PFSK-1 (cell line): ENCODE data around the gene C19orf38.

Experiments used
- FOXP2 ChIP-seq: optimal IDR thresholded peaks from 2 replicates; pipeline ENCODE3; 2011; ENCODE audit warnings: borderline replicate concordance, control low read depth, inconsistent platforms; ENCODE audit not compliant: insufficient read depth; ENCODE audit errors: extremely low read length, extremely low read depth
- POLR2AphosphoS5 ChIP-seq: IDR thresholded peaks from 2 replicates; pipeline ENCODE4 v1.6.1; 2012; ENCODE audit warnings: low read depth, mild to moderate bottlenecking, control low read depth, low read length, moderate library complexity
- SIN3A ChIP-seq: IDR thresholded peaks from 2 replicates; pipeline ENCODE4 v1.6.1; 2012; ENCODE audit warnings: mild to moderate bottlenecking, low read length, moderate library complexity, borderline replicate concordance; ENCODE audit not compliant: insufficient read depth
- TAF1 ChIP-seq: IDR thresholded peaks from 2 replicates; pipeline ENCODE4 v1.6.1; 2012; ENCODE audit warnings: low read length, control low read depth, borderline replicate concordance; ENCODE audit not compliant: insufficient read depth
- TF ChIP-seq, protein P1 (sequence below), 2 experiments: IDR thresholded peaks; 2 replicates each; pipeline versions ENCODE4 v1.6.1 to v1.8.0; 2011 to 2012; ENCODE audit warnings: low read depth in 2 of 2, low read length in 2 of 2, control low read depth in 1 of 2, inconsistent platforms in 1 of 2, mild to moderate bottlenecking in 1 of 2, moderate library complexity in 1 of 2; ENCODE audit not compliant: insufficient read depth in 1 of 2

Gene C19orf38

DNA sequence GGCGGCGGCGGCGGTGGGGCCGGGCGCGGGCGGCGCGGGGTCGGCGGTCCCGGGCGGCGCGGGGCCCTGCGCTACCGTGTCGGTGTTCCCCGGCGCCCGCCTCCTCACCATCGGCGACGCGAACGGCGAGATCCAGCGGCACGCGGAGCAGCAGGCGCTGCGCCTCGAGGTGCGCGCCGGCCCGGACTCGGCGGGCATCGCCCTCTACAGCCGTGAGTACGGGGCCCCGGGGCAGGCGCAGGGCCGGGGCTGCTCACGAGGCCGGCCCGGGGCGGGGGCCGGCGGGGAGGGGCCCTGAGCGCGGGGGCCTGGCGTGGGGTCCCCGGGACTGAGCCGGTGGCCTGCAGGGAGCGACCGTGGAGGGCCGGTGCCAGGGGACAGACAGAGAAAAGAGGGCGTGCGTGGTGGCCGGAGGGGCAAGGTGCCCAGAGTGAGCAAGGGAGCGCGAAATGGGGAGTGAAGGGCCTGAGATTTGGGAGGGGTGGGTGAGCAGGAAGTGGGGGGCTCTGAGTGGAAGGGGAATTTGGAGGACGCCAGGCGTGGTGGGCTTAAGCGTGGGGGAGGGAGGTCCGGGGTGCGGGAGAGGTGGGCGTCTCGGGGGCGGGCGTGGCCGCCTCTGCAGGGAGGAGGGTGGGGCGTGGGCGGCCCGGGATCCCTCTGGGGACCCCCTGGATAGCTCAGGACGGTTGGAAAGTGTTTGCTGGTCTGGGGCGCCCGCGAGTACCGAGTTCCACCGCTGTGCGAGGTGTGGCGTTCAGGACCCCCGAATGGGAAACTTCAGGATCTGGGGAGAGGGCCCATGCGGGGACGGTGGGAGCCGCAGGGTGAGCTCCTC is 23.7 kb downstream of the C19orf38 start:
- TF ChIP-seq POLR2AphosphoS5 (no peak; the same call in 1 of the 2 replicates), TAF1 (no peak), FOXP2 (no peak), SIN3A (0 out of 2 replicates have a peak, but pooled peaks have one; percentile 18)
- TF ChIP-seq, protein P1, sequence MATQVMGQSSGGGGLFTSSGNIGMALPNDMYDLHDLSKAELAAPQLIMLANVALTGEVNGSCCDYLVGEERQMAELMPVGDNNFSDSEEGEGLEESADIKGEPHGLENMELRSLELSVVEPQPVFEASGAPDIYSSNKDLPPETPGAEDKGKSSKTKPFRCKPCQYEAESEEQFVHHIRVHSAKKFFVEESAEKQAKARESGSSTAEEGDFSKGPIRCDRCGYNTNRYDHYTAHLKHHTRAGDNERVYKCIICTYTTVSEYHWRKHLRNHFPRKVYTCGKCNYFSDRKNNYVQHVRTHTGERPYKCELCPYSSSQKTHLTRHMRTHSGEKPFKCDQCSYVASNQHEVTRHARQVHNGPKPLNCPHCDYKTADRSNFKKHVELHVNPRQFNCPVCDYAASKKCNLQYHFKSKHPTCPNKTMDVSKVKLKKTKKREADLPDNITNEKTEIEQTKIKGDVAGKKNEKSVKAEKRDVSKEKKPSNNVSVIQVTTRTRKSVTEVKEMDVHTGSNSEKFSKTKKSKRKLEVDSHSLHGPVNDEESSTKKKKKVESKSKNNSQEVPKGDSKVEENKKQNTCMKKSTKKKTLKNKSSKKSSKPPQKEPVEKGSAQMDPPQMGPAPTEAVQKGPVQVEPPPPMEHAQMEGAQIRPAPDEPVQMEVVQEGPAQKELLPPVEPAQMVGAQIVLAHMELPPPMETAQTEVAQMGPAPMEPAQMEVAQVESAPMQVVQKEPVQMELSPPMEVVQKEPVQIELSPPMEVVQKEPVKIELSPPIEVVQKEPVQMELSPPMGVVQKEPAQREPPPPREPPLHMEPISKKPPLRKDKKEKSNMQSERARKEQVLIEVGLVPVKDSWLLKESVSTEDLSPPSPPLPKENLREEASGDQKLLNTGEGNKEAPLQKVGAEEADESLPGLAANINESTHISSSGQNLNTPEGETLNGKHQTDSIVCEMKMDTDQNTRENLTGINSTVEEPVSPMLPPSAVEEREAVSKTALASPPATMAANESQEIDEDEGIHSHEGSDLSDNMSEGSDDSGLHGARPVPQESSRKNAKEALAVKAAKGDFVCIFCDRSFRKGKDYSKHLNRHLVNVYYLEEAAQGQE (IDR thresholded peaks at IDR 0.05; ENCODE audit: insufficient read depth in 1 of 2, low read depth in 2 of 2, low read length in 2 of 2) = no peak

GRCh38 chr19:10872546-10873107 is 24.4 kb downstream of the C19orf38 start:
- TF ChIP-seq POLR2AphosphoS5 (no peak), FOXP2 (no peak), SIN3A (no peak), TAF1 (no peak)
- TF ChIP-seq, protein P1 (IDR thresholded peaks at IDR 0.05; ENCODE audit: insufficient read depth in 1 of 2, low read depth in 2 of 2, low read length in 2 of 2) = no peak

GRCh38 chr19:10874024-10874423 is 25.8 kb downstream of the C19orf38 start:
- TF ChIP-seq SIN3A (no peak), POLR2AphosphoS5 (no peak), TAF1 (no peak), FOXP2 (no peak)
- TF ChIP-seq, protein P1 (IDR thresholded peaks at IDR 0.05; ENCODE audit: insufficient read depth in 1 of 2, low read depth in 2 of 2, low read length in 2 of 2) = no peak

GRCh38 chr19:10876459-10877240 is 28.4 kb downstream of the C19orf38 start:
- TF ChIP-seq TAF1 (no peak), SIN3A (no peak), FOXP2 (no peak), POLR2AphosphoS5 (no peak)
- TF ChIP-seq, protein P1 (IDR thresholded peaks at IDR 0.05; ENCODE audit: insufficient read depth in 1 of 2, low read depth in 2 of 2, low read length in 2 of 2) = no peak
